Measurements from ENCODE around the gene BEX2.

The BEX2 gene

GRCh38 chrX:103338663-103339062, 27.9 kb upstream of the BEX2 start:
- no peaks in the 10 kb centered on the region for H3K9me3 ChIP-seq (ENCODE audit: control insufficient read depth, low read length)
- no peaks in the 10 kb centered on the region for H3K79me2 ChIP-seq
- no peaks in the 10 kb centered on the region for H3K36me3 ChIP-seq (ENCODE audit: control insufficient read depth, insufficient read depth, low read length)
- H3K4me2 ChIP-seq (ENCODE audit: low read length), result no peak overlapping the region
- no peak overlapping the region for H3K9ac ChIP-seq
- H3K4me1 ChIP-seq, result no peaks in the 10 kb centered on the region
- no peak for TF ChIP-seq CTCF (IDR thresholded peaks at IDR 0.05)
- no peak overlapping the region for H2AFZ ChIP-seq
- H3K27ac ChIP-seq, result no peak overlapping the region
- H3K27me3 ChIP-seq (ENCODE audit: control insufficient read depth, insufficient read depth, low read length), result no peaks in the 10 kb centered on the region
- no peak overlapping the region for H3K4me3 ChIP-seq (ENCODE audit: low read depth, low read length)

GRCh38 chrX:103330681-103331288, 20.0 kb upstream of the BEX2 start:
- no peaks in the 10 kb centered on the region for H3K36me3 ChIP-seq (ENCODE audit: control insufficient read depth, insufficient read depth, low read length)
- peak overlapping the region; percentile 72 for H2AFZ ChIP-seq
- no peak for TF ChIP-seq CTCF (IDR thresholded peaks at IDR 0.05)
- no peak overlapping the region for H3K4me3 ChIP-seq (ENCODE audit: low read depth, low read length)
- no peak overlapping the region for H3K27ac ChIP-seq
- no peaks in the 10 kb centered on the region for H3K79me2 ChIP-seq
- H3K9ac ChIP-seq, result no peak overlapping the region
- H3K4me1 ChIP-seq, result no peaks in the 10 kb centered on the region
- no peaks in the 10 kb centered on the region for H3K9me3 ChIP-seq (ENCODE audit: control insufficient read depth, low read length)
- no peak overlapping the region for H3K4me2 ChIP-seq (ENCODE audit: low read length)
- no peaks in the 10 kb centered on the region for H3K27me3 ChIP-seq (ENCODE audit: control insufficient read depth, insufficient read depth, low read length)

- H3K9ac ChIP-seq, result no peak within 1 kb of the TSS
These were observed 19.2 kb upstream of the BEX2 start, which contains the start of gene TCEAL7 for GRCh38 chrX:103329991-103330390. TCEAL7 (plus strand) TSS chrX:103330239; CDS start chrX:103331404, 1,165 bp downstream.

GRCh38 chrX:103311399-103311780, 600 bp upstream of the BEX2 start:
- Histone ChIP-seq H2AFZ (peak overlapping the region; percentile 87), H3K27me3 (ENCODE audit: control insufficient read depth, insufficient read depth, low read length) (no peaks in the 10 kb centered on the region), H3K27ac (peak overlapping the region; percentile 97), H3K4me2 (ENCODE audit: low read length) (no peak overlapping the region), H3K79me2 (no peaks in the 10 kb centered on the region), H3K9me3 (ENCODE audit: control insufficient read depth, low read length) (no peaks in the 10 kb centered on the region), H3K4me3 (ENCODE audit: low read depth, low read length) (peak overlapping the region; percentile 72), H3K9ac (no peak overlapping the region), H3K36me3 (ENCODE audit: control insufficient read depth, insufficient read depth, low read length) (no peaks in the 10 kb centered on the region), H3K4me1 (no peaks in the 10 kb centered on the region)
- TF ChIP-seq CTCF (IDR thresholded peaks at IDR 0.05), result no peak

More at GRCh38 chrX:103329991-103330390, 19.2 kb upstream of the BEX2 start, which contains the start of gene TCEAL7:
- Histone ChIP-seq H3K4me3 (ENCODE audit: low read depth, low read length) (no peak within 1 kb of the TSS), H3K79me2 (no peaks in the 10 kb centered on the region), H3K4me1 (no peaks in the 10 kb centered on the region), H3K4me2 (ENCODE audit: low read length) (no peak within 1 kb of the TSS), H2AFZ (peak within 1 kb of the TSS; percentile 72), H3K9me3 (ENCODE audit: control insufficient read depth, low read length) (no peaks in the 10 kb centered on the region), H3K36me3 (ENCODE audit: control insufficient read depth, insufficient read depth, low read length) (no peaks in the 10 kb centered on the region), H3K27ac (no peak within 1 kb of the TSS), H3K27me3 (ENCODE audit: control insufficient read depth, insufficient read depth, low read length) (no peaks in the 10 kb centered on the region)
- no peak for TF ChIP-seq CTCF (IDR thresholded peaks at IDR 0.05)

All from parathyroid adenoma (tissue), 2 donors.